ENCODE measurements around the gene GLRA2.

GRCh38 chrX:14590216-14590615 lies 60.9 kb downstream of the GLRA2 start:
- TF ChIP-seq CTCF (IDR thresholded peaks at IDR 0.05) = no peak
- TF ChIP-seq POLR2A (IDR thresholded peaks at IDR 0.05) = no peak

Data from lower leg skin (tissue), 3 donors.